ENCODE data around the gene CRBN.

CRBN gene

DNA sequence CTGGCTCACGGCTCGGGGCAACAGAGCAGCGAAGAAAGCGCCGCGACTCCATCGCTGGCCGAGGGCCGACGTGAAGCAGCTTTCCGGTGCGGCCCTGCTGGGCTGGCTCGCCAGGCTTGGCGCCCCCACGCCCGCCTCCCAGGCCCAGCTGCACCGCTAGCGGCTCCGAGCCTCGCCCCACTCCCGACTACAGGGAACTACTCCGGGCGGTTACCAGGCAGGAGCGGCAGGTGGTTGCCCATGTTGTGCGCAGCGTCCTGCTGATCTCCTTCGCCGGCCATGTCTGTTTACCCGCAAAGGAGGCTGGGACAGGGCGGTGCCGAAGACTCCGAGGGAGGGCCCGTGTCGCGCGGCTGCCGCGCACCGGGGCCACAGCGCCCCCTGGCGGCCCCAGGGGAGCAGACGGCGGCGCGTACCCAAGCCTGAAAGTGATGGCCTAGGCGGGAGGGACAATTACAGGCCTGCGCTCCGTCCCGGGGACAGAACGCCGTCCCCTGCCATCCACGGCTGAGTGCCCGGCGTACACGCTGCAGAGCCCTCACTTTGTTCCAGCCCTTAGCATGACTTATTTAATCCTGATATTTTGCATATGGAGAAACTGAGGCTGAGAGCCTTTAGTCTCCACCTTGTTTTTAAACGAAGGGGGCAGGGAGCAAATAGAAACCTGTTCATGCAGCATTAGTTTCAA lies at the start of gene CRBN:
CRBN (minus strand) TSS at position 285 of the 688 bp plus-strand sequence; CDS start at position 281, 4 bp downstream.
- H3K27me3 ChIP-seq (ENCODE audit: control insufficient read depth, insufficient read depth, low read length) = no peaks in the 10 kb centered on the region
- no CpG with 5 or more reads among the region's 56 CpGs for WGBS (ENCODE audit: insufficient coverage, insufficient read length)
- no peaks in the 10 kb centered on the region for H3K9me3 ChIP-seq (ENCODE audit: control insufficient read depth, insufficient read depth, low read length)
- peak within 1 kb of the TSS; percentile 92 for H3K4me3 ChIP-seq (ENCODE audit: low read length)
- H3K4me1 ChIP-seq (ENCODE audit: control insufficient read depth, insufficient read depth, low read length) = 0 out of 2 replicates have a peak, but pooled peaks cover 1% of the 10 kb centered on the region
- peak; percentile 66 for DNase-seq (ENCODE audit: low read depth, low spot score)
- no peaks in the 10 kb centered on the region for H3K36me3 ChIP-seq (ENCODE audit: control insufficient read depth, insufficient read depth, low read length)
- H3K27ac ChIP-seq (ENCODE audit: low read length) = no peak within 1 kb of the TSS

DNA sequence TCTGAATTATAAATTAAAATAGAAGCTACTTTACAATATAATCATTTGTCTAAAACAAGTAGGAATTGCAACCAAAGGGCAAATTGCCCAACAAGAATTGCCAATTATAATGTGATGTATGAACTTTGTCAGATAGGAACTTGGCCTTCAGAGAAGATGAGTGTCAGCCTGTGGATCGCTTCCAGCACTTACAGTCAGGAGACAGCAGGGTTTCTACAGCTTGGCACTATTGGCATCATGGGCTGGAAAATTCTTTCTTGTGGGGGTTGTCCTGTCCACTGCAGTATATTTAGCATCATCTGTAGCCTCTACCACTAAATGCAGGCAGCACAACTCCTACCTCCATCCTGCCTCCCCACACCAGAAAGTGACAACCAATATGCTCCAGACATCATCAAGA lies 48.1 kb upstream of the CRBN start:
- Histone ChIP-seq H3K4me1 (ENCODE audit: control insufficient read depth, insufficient read depth, low read length) (no peaks in the 10 kb centered on the region), H3K27ac (ENCODE audit: low read length) (no peak overlapping the region), H3K4me3 (ENCODE audit: low read length) (no peak overlapping the region), H3K36me3 (ENCODE audit: control insufficient read depth, insufficient read depth, low read length) (no peaks in the 10 kb centered on the region), H3K9me3 (ENCODE audit: control insufficient read depth, insufficient read depth, low read length) (no peaks in the 10 kb centered on the region), H3K27me3 (ENCODE audit: control insufficient read depth, insufficient read depth, low read length) (no peaks in the 10 kb centered on the region)
- WGBS (ENCODE audit: insufficient coverage, insufficient read length) = no CpG with 5 or more reads among the region's 1 CpG
- DNase-seq (ENCODE audit: low read depth, low spot score) = no peak

DNA sequence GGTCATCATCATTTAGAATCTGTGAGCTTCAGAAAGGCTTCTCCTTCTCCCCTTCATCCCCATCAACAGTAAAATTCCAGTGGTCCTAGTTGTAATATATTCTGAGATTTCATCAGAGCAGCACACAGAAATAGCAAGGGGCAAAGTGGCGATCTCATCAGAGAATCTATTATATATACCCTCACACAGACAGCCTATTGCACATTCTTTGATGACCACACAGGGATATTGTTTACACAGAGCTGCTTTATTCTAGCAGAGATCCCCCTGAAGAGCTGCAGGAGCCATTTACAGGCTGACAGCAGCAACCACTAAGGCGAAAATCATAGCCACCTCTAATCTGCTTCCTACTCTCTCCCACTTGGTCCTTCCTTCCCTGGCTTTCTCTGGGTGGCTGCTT lies 42.0 kb upstream of the CRBN start:
- H3K36me3 ChIP-seq (ENCODE audit: control insufficient read depth, insufficient read depth, low read length) = no peaks in the 10 kb centered on the region
- no peak for DNase-seq (ENCODE audit: low read depth, low spot score)
- no peak overlapping the region for H3K27ac ChIP-seq (ENCODE audit: low read length)
- no peaks in the 10 kb centered on the region for H3K4me1 ChIP-seq (ENCODE audit: control insufficient read depth, insufficient read depth, low read length)
- no peak overlapping the region for H3K4me3 ChIP-seq (ENCODE audit: low read length)
- WGBS (ENCODE audit: insufficient coverage, insufficient read length) = no CpG with 5 or more reads among the region's 2 CpGs
- H3K9me3 ChIP-seq (ENCODE audit: control insufficient read depth, insufficient read depth, low read length) = no peaks in the 10 kb centered on the region
- no peaks in the 10 kb centered on the region for H3K27me3 ChIP-seq (ENCODE audit: control insufficient read depth, insufficient read depth, low read length)

DNA sequence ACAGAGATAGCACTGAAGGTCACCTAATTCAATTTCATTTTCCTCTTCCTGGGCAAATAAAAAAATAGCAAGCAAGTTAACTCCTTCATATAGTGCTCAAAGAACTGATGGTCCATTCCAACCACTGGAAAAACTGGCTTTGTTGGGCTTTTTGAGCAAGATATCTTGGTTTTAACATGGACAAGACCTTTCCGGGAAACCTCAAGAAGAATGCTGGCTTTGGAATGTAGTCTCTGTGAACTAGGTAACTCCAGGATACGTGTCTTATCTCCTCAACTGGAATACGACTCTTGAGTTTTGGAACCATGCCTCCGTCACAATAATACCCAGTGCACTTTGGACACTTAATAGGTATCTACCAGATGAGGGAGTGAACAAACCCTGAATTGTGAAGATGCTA lies 36.9 kb upstream of the CRBN start:
- DNase-seq (ENCODE audit: low read depth, low spot score) = no peak
- Histone ChIP-seq H3K9me3 (ENCODE audit: control insufficient read depth, insufficient read depth, low read length) (no peaks in the 10 kb centered on the region), H3K4me3 (ENCODE audit: low read length) (no peak overlapping the region), H3K36me3 (ENCODE audit: control insufficient read depth, insufficient read depth, low read length) (no peaks in the 10 kb centered on the region), H3K27me3 (ENCODE audit: control insufficient read depth, insufficient read depth, low read length) (no peaks in the 10 kb centered on the region), H3K27ac (ENCODE audit: low read length) (no peak overlapping the region), H3K4me1 (ENCODE audit: control insufficient read depth, insufficient read depth, low read length) (no peaks in the 10 kb centered on the region)
- no CpG with 5 or more reads among the region's 4 CpGs for WGBS (ENCODE audit: insufficient coverage, insufficient read length)

DNA sequence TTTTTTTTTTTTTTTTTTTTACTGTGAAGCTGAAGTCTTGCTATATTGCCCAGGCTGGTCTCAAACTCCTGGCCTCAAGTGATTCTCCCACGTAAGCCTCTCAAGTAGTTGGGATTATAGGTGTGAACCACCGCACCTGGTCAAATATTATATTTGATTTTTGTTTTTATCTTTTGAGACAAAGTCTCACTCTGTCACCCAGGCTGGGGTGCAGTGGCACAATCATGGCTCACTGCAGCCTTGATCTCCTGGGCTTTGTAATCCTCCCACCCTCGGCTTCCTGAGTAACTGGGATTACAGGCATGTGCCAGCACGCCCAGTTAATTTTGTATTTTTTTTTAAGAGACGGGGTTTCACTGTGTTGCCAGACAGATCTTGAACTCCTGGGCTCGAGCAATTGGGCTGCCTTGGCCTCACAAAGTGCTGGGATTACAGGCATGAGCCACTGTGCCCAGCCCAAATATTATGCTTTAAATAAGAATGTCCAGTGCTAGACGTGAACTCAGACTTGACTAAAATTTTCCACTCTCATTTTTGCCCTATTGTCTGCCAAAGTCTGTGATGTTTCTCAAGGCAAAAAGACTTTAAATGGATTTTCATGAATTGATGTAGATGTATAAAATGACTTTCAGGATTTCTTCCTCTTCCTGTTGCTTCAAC lies 33.4 kb upstream of the CRBN start:
- no peak for DNase-seq (ENCODE audit: low read depth, low spot score)
- H3K4me3 ChIP-seq (ENCODE audit: low read length) = no peak overlapping the region
- H3K9me3 ChIP-seq (ENCODE audit: control insufficient read depth, insufficient read depth, low read length) = no peaks in the 10 kb centered on the region
- no peak overlapping the region for H3K27ac ChIP-seq (ENCODE audit: low read length)
- no CpG with 5 or more reads among the region's 7 CpGs for WGBS (ENCODE audit: insufficient coverage, insufficient read length)
- H3K36me3 ChIP-seq (ENCODE audit: control insufficient read depth, insufficient read depth, low read length) = no peaks in the 10 kb centered on the region
- H3K27me3 ChIP-seq (ENCODE audit: control insufficient read depth, insufficient read depth, low read length) = no peaks in the 10 kb centered on the region
- no peaks in the 10 kb centered on the region for H3K4me1 ChIP-seq (ENCODE audit: control insufficient read depth, insufficient read depth, low read length)

DNA sequence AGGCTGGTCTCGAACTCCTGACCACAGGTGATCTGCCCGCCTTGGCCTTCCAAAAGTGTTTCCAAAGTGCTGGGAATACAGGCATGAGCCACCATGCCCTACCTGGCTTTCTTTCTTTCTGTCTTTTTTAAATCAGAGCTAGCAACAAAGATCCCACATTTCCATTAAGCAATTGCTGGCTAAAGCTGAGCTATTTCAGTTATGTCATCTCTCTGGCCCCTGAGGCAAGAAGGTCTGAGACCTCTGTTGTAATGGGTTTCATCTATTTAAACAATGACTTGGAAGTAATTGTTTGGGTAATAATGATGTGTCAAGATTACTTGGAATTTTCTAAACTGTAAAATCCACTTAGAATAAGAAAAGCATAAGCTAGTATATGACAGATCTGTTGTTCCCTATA lies 30.2 kb upstream of the CRBN start:
- DNase-seq (ENCODE audit: low read depth, low spot score) = no peak
- Histone ChIP-seq H3K27ac (ENCODE audit: low read length) (no peak overlapping the region), H3K9me3 (ENCODE audit: control insufficient read depth, insufficient read depth, low read length) (no peaks in the 10 kb centered on the region), H3K4me1 (ENCODE audit: control insufficient read depth, insufficient read depth, low read length) (no peaks in the 10 kb centered on the region), H3K27me3 (ENCODE audit: control insufficient read depth, insufficient read depth, low read length) (no peaks in the 10 kb centered on the region), H3K36me3 (ENCODE audit: control insufficient read depth, insufficient read depth, low read length) (no peaks in the 10 kb centered on the region), H3K4me3 (ENCODE audit: low read length) (no peak overlapping the region)
- no CpG with 5 or more reads among the region's 2 CpGs for WGBS (ENCODE audit: insufficient coverage, insufficient read length)

DNA sequence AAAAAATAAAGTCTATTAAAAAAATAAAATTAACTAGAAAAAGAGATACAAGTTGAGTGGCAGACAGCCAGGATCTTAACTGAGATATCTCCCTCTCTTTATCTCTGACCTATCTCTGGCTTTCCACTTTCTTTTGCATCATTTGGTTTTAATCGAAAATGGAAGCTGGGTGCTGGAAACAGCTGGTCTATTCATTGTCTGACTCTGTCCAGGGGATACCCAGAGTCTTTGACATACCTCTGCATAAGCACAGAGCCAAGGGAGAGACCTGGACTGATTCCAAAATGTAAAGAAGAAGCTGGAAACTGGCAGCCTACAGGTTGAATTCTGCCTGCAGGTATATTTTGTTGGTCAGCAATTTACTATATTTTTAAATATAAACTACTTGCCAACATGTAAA lies 29.6 kb upstream of the CRBN start:
- no peaks in the 10 kb centered on the region for H3K4me1 ChIP-seq (ENCODE audit: control insufficient read depth, insufficient read depth, low read length)
- DNase-seq (ENCODE audit: low read depth, low spot score) = no peak
- no peaks in the 10 kb centered on the region for H3K27me3 ChIP-seq (ENCODE audit: control insufficient read depth, insufficient read depth, low read length)
- H3K36me3 ChIP-seq (ENCODE audit: control insufficient read depth, insufficient read depth, low read length) = no peaks in the 10 kb centered on the region
- no CpG with 5 or more reads among the region's 1 CpG for WGBS (ENCODE audit: insufficient coverage, insufficient read length)
- H3K9me3 ChIP-seq (ENCODE audit: control insufficient read depth, insufficient read depth, low read length) = no peaks in the 10 kb centered on the region
- no peak overlapping the region for H3K4me3 ChIP-seq (ENCODE audit: low read length)
- H3K27ac ChIP-seq (ENCODE audit: low read length) = no peak overlapping the region

DNA sequence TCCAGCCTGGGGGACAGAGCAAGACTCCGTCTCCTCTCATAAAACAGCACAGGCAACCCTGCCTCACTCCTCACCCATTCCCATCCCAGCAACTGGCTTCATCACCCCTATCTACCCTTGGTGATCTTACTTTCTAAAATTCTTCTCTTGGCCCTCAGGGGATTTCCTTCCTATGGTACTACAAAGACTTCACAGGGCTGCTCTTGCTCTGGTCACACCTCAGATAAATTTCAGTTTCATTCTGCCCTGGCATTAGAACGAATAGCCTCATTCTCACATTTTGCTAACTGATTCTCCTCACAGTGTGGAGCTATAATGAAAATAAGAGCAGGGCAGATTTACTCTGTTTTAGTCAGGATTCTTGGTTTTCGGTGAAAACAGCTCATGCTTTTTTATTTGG lies 22.1 kb upstream of the CRBN start:
- Histone ChIP-seq H3K27ac (ENCODE audit: low read length) (no peak overlapping the region), H3K9me3 (ENCODE audit: control insufficient read depth, insufficient read depth, low read length) (no peaks in the 10 kb centered on the region), H3K4me1 (ENCODE audit: control insufficient read depth, insufficient read depth, low read length) (no peaks in the 10 kb centered on the region; the same call in 1 of the 2 replicates), H3K4me3 (ENCODE audit: low read length) (no peak overlapping the region), H3K36me3 (ENCODE audit: control insufficient read depth, insufficient read depth, low read length) (no peaks in the 10 kb centered on the region), H3K27me3 (ENCODE audit: control insufficient read depth, insufficient read depth, low read length) (no peaks in the 10 kb centered on the region)
- no CpG with 5 or more reads among the region's 3 CpGs for WGBS (ENCODE audit: insufficient coverage, insufficient read length)
- DNase-seq (ENCODE audit: low read depth, low spot score) = no peak

DNA sequence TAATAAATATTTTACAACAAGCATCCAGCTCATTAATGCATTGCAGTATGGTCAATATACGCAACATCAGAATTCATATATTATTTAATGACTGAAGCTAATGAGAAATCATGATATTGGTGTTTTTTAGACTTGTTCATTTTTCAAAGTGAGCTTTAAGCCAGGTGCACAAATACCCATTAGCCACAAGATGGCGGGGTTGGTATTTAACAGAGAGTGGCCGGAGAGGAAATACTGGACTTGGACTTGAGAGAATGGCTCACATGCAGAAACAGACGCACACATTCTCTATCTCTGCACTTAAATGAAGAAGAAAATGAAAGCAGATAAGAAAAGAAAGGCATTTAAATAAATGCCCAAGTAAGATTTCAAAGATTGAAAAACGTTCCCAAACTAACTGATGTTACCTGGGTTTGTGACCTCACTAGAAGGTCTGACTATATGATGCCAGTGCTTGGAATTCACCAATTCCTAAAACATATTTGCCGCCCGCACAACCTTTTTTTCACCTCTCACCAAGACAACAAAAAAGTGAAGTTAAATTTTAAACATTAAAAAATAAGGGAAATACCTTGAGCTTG lies 21.2 kb upstream of the CRBN start:
- Histone ChIP-seq H3K27me3 (ENCODE audit: control insufficient read depth, insufficient read depth, low read length) (no peaks in the 10 kb centered on the region), H3K36me3 (ENCODE audit: control insufficient read depth, insufficient read depth, low read length) (no peaks in the 10 kb centered on the region), H3K4me3 (ENCODE audit: low read length) (no peak overlapping the region), H3K4me1 (ENCODE audit: control insufficient read depth, insufficient read depth, low read length) (no peaks in the 10 kb centered on the region; the same call in 1 of the 2 replicates), H3K9me3 (ENCODE audit: control insufficient read depth, insufficient read depth, low read length) (no peaks in the 10 kb centered on the region), H3K27ac (ENCODE audit: low read length) (no peak overlapping the region)
- WGBS (ENCODE audit: insufficient coverage, insufficient read length) = no CpG with 5 or more reads among the region's 7 CpGs
- DNase-seq (ENCODE audit: low read depth, low spot score) = peak; percentile 13

DNA sequence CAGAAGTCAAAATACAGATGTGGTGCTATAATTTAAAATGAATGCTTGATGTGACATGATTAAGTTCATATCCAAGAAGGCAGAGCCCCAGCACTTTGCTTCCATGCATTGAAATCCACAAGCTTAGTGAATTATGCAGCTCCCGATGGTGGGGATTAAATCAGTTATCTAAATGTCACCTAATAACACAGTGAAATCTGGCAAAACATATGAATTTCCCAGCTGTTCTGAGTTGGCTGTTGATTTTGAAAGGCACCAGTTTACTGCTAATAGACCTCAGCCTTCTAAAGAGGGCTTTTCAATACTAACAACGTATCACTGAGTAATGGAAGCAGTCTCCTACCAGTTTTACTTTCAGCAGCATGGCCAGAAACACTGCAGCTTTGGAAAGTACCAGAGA lies 19.8 kb upstream of the CRBN start:
- DNase-seq (ENCODE audit: low read depth, low spot score) = no peak
- Histone ChIP-seq H3K27ac (ENCODE audit: low read length) (no peak overlapping the region), H3K4me1 (ENCODE audit: control insufficient read depth, insufficient read depth, low read length) (no peaks in the 10 kb centered on the region; the same call in 1 of the 2 replicates), H3K4me3 (ENCODE audit: low read length) (no peak overlapping the region), H3K9me3 (ENCODE audit: control insufficient read depth, insufficient read depth, low read length) (no peaks in the 10 kb centered on the region), H3K27me3 (ENCODE audit: control insufficient read depth, insufficient read depth, low read length) (no peaks in the 10 kb centered on the region), H3K36me3 (ENCODE audit: control insufficient read depth, insufficient read depth, low read length) (no peaks in the 10 kb centered on the region)
- WGBS (ENCODE audit: insufficient coverage, insufficient read length) = no CpG with 5 or more reads among the region's 2 CpGs
